Measurements from ENCODE around the gene ZCWPW1. TPM values are rescaled to one million over a fixed set of nuclear protein-coding genes. Genes with fewer than 3 reads are reported as not detected.
"Not testable (repeated sequence)": the region's sequence is repeated elsewhere in the genome, so short reads cannot be mapped to it uniquely, and the experiment has no call there.

ZCWPW1 gene
- total RNA-seq, 2 donors from 2014 or later = 1.6 to 3.3 TPM

- H3K9me3 ChIP-seq = no peaks in the 10 kb centered on the region
- TF ChIP-seq CTCF (IDR thresholded peaks at IDR 0.05) (no peak), POLR2A (IDR thresholded peaks at IDR 0.05) (no peak)
- WGBS, 2 donors = 73 to 77% methylated on average over 6 of the region's 6 CpGs
- no peak for DNase-seq
- no peaks in the 10 kb centered on the region for H3K27me3 ChIP-seq
- no peak overlapping the region for H3K4me3 ChIP-seq
- no peak for ATAC-seq
- H3K36me3 ChIP-seq (replicated peaks in 1 of 2; ENCODE audit: insufficient read depth in 1 of 2, low read depth in 2 of 2) = peaks cover 0 to 13% of the 10 kb centered on the region in 2 donors
- no peaks in the 10 kb centered on the region for H3K4me1 ChIP-seq
- no peak overlapping the region for H3K27ac ChIP-seq
- intact Hi-C loops (cut with DNase I) = no loop called here
Observed at GRCh38 chr7:100364480-100364879, 64.0 kb downstream of the ZCWPW1 start.

GRCh38 chr7:100363797-100364196 lies 64.7 kb downstream of the ZCWPW1 start:
- H3K9me3 ChIP-seq; H3K4me3 ChIP-seq; H3K4me1 ChIP-seq; ATAC-seq; H3K27me3 ChIP-seq; intact Hi-C loops (cut with DNase I); DNase-seq; H3K27ac ChIP-seq: not testable (repeated sequence)
- 90 to 96% methylated on average over 7 of the region's 7 CpGs for WGBS, 2 donors
- H3K36me3 ChIP-seq (replicated peaks in 1 of 2; ENCODE audit: insufficient read depth in 1 of 2, low read depth in 2 of 2) = peaks cover 0 to 19% of the 10 kb centered on the region in 2 donors

GRCh38 chr7:100363098-100363497 lies 65.4 kb downstream of the ZCWPW1 start:
- Histone ChIP-seq H3K27me3 (no peaks in the 10 kb centered on the region), H3K27ac (no peak overlapping the region), H3K4me3 (no peak overlapping the region), H3K9me3 (no peaks in the 10 kb centered on the region), H3K36me3 (replicated peaks in 1 of 2; ENCODE audit: insufficient read depth in 1 of 2, low read depth in 2 of 2) (peaks cover 0 to 19% of the 10 kb centered on the region in 2 donors), H3K4me1 (no peaks in the 10 kb centered on the region)
- intact Hi-C loops (cut with DNase I) = no loop called here
- ATAC-seq (no peak), DNase-seq (no peak)
- TF ChIP-seq CTCF (IDR thresholded peaks at IDR 0.05) = no peak
- TF ChIP-seq POLR2A (IDR thresholded peaks at IDR 0.05) = no peak

- WGBS, 2 donors = 88 to 90% methylated on average over 3 of the region's 3 CpGs
- TF ChIP-seq POLR2A (IDR thresholded peaks at IDR 0.05) (no peak), CTCF (IDR thresholded peaks at IDR 0.05) (no peak)
- intact Hi-C loops (cut with DNase I) = no loop called here
- no peak for DNase-seq
- Histone ChIP-seq H3K4me3 (no peak overlapping the region), H3K9me3 (no peaks in the 10 kb centered on the region), H3K4me1 (no peaks in the 10 kb centered on the region), H3K27ac (no peak overlapping the region), H3K36me3 (replicated peaks in 1 of 2; ENCODE audit: insufficient read depth in 1 of 2, low read depth in 2 of 2) (peaks cover 4 to 22% of the 10 kb centered on the region in 2 donors), H3K27me3 (no peaks in the 10 kb centered on the region)
- ATAC-seq = no peak
Observed at GRCh38 chr7:100360135-100360854, 68.2 kb downstream of the ZCWPW1 start.

GRCh38 chr7:100358857-100359212 lies 69.7 kb downstream of the ZCWPW1 start:
- ATAC-seq (no peak), DNase-seq (no peak)
- Histone ChIP-seq H3K4me1 (no peaks in the 10 kb centered on the region), H3K9me3 (no peaks in the 10 kb centered on the region), H3K27ac (no peak overlapping the region), H3K36me3 (replicated peaks in 1 of 2; ENCODE audit: insufficient read depth in 1 of 2, low read depth in 2 of 2) (peaks cover 6 to 22% of the 10 kb centered on the region in 2 donors), H3K4me3 (no peak overlapping the region), H3K27me3 (no peaks in the 10 kb centered on the region)
- 92% methylated on average over 8 of the region's 8 CpGs; no CpG with 5 or more reads in 1 of the 2 donors for WGBS, 2 donors
- intact Hi-C loops (cut with DNase I) = no loop called here
- TF ChIP-seq CTCF (IDR thresholded peaks at IDR 0.05) (no peak), POLR2A (IDR thresholded peaks at IDR 0.05) (no peak)
